Hepatocyte (in vitro differentiated cells): ENCODE data around the gene CMTM3.

ENCODE experiments used
- EZH2 ChIP-seq: fragments of 200-600 bp; sonication (generic); IDR thresholded peaks from 2 replicates; pipeline ENCODE4 v1.6.1; 2016; ENCODE audit warnings: antibody characterized with exemption, mild to moderate bottlenecking, borderline replicate concordance
- TF ChIP-seq, protein P1 (sequence below): fragments of 200-600 bp; sonication (generic); IDR thresholded peaks from 2 replicates; pipeline ENCODE4 v1.5.1; 2016; ENCODE audit warnings: antibody characterized with exemption, mild to moderate bottlenecking; ENCODE audit not compliant: poor library complexity

- TF ChIP-seq, protein P1, sequence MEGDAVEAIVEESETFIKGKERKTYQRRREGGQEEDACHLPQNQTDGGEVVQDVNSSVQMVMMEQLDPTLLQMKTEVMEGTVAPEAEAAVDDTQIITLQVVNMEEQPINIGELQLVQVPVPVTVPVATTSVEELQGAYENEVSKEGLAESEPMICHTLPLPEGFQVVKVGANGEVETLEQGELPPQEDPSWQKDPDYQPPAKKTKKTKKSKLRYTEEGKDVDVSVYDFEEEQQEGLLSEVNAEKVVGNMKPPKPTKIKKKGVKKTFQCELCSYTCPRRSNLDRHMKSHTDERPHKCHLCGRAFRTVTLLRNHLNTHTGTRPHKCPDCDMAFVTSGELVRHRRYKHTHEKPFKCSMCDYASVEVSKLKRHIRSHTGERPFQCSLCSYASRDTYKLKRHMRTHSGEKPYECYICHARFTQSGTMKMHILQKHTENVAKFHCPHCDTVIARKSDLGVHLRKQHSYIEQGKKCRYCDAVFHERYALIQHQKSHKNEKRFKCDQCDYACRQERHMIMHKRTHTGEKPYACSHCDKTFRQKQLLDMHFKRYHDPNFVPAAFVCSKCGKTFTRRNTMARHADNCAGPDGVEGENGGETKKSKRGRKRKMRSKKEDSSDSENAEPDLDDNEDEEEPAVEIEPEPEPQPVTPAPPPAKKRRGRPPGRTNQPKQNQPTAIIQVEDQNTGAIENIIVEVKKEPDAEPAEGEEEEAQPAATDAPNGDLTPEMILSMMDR = no peak
- TF ChIP-seq EZH2 = no peak
Measured at GRCh38 chr16:66636199-66636598, 31.7 kb downstream of the CMTM3 start.
